ENCODE data around the gene COL13A1. TPM values are rescaled to one million over a fixed set of nuclear protein-coding genes. Genes with fewer than 3 reads are reported as not detected.

The COL13A1 gene
- total and polyA plus RNA-seq, 2 of the 8 experiments (the other 6 are each of a cell fraction or from before 2014, with no cell fraction given): 2.6 to 5.2 TPM

GRCh38 chr10:69760072-69760471 lies 41.6 kb upstream of the COL13A1 start:
- Histone ChIP-seq H2BK12ac (ENCODE audit: low read depth, low read length) (no peak overlapping the region), H3K23ac (ENCODE audit: insufficient read length) (no peak overlapping the region), H3K79me1 (ENCODE audit: low read depth, low read length) (no peaks in the 10 kb centered on the region), H4K91ac (replicated peaks; ENCODE audit: insufficient read length, low read length) (no peak overlapping the region), H4K5ac (ENCODE audit: insufficient read length, low read depth, low read length) (no peak overlapping the region), H3K9me3 (ENCODE audit: insufficient read depth in 2 of 2, low read depth in 1 of 2, low read length in 1 of 2) (no peaks in the 10 kb centered on the region), H3K18ac (ENCODE audit: extremely low read depth, low read length) (no peak overlapping the region), H3K23me2 (ENCODE audit: low read depth, low read length) (no peaks in the 10 kb centered on the region), H3K4me3 (ENCODE audit: extremely low read depth in 1 of 4, insufficient read depth in 2 of 4, low read depth in 3 of 4, low read length in 4 of 4) (no peak overlapping the region), H3K4me1 (replicated peaks in 1 of 4; ENCODE audit: control insufficient read depth in 3 of 4, insufficient read depth in 4 of 4, low read length in 3 of 4) (no peaks in the 10 kb centered on the region), H2BK5ac (ENCODE audit: low read depth, low read length) (no peak overlapping the region), H4K8ac (ENCODE audit: extremely low read depth, insufficient read depth, low read length) (no peak overlapping the region), H3K4me2 (ENCODE audit: insufficient read depth in 1 of 2, low read depth in 2 of 2, low read length in 2 of 2) (no peak overlapping the region), H3K36me3 (ENCODE audit: control insufficient read depth in 2 of 4, insufficient read depth in 4 of 4, low read length in 3 of 4) (no peaks in the 10 kb centered on the region), H3K56ac (replicated peaks; ENCODE audit: insufficient read length, low read depth, low read length) (no peak overlapping the region), H2BK20ac (ENCODE audit: low read length) (no peak overlapping the region), H4K20me1 (replicated peaks in 1 of 2; ENCODE audit: control insufficient read depth in 1 of 2, insufficient read depth in 2 of 2, low read length in 2 of 2) (no peaks in the 10 kb centered on the region), H3K27ac (ENCODE audit: low read depth, low read length) (no peak overlapping the region), H3K9ac (replicated peaks in 1 of 4; ENCODE audit: extremely low read depth in 1 of 4, low read depth in 3 of 4, low read length in 3 of 4) (no peak overlapping the region), H3K79me2 (ENCODE audit: control insufficient read depth in 1 of 2, insufficient read depth in 2 of 2, low read length in 2 of 2) (no peaks in the 10 kb centered on the region), H3K14ac (ENCODE audit: insufficient read length) (no peak overlapping the region), H2AK5ac (ENCODE audit: low read depth, low read length) (no peak overlapping the region), H2BK120ac (replicated peaks; ENCODE audit: low read depth, low read length) (no peak overlapping the region), H2BK15ac (ENCODE audit: low read length) (no peak overlapping the region), H3K27me3 (replicated peaks in 1 of 4; ENCODE audit: control insufficient read depth in 3 of 4, extremely low read depth in 1 of 4, insufficient read depth in 3 of 4, low read length in 3 of 4) (no peaks in the 10 kb centered on the region), H3K4ac (replicated peaks; ENCODE audit: insufficient read length, low read depth, low read length) (no peak overlapping the region), H2AFZ (ENCODE audit: low read length) (no peak overlapping the region)
- FAIRE-seq (no peak), DNase-seq (ENCODE audit: low read depth in 1 of 2, low spot score in 2 of 2) (no peak)
- ChIA-PET POLR2A (ENCODE audit: partially characterized antibody) (interaction anchor here (1.0 kb wide), 1 partner anchor 11 kb away, joined by 3 read pairs; no protein-coding TSS in a partner anchor), CTCF (ENCODE audit: partially characterized antibody) (interaction anchor here (0.6 to 41.3 kb wide), 9 partner anchors 9 to 200 kb away, joined by 3 to 958 read pairs (median 6); partner anchors contain the start of gene COL13A1)
- WGBS, 2 experiments (ENCODE audit: extremely low coverage in 1 of 2, insufficient coverage in 1 of 2, insufficient read length in 1 of 2, insufficient replicate concordance in 2 of 2, low coverage in 1 of 2, low lambda C conversion rate in 2 of 2, missing lambda C conversion rate in 1 of 2): 84% methylated on average over 5 of the region's 5 CpGs; no CpG with 5 or more reads in 1 of the 2 experiments
- TF ChIP-seq SP1 (IDR thresholded peaks at IDR 0.05; ENCODE audit: low read depth, low read length) (no peak), EP300 (IDR thresholded peaks at IDR 0.05; ENCODE audit: borderline replicate concordance in 1 of 2, low read depth in 2 of 2, low read length in 2 of 2) (no peak), JUN (IDR thresholded peaks at IDR 0.05; ENCODE audit: low read depth, low read length) (no peak), MAX (IDR thresholded peaks at IDR 0.05) (no peak), CEBPB (IDR thresholded peaks at IDR 0.05; ENCODE audit: low read depth, low read length) (no peak), ATF2 (IDR thresholded peaks at IDR 0.05; ENCODE audit: low read length) (no peak), CHD2 (IDR thresholded peaks at IDR 0.05; ENCODE audit: low read length) (no peak), RXRA (IDR thresholded peaks at IDR 0.05; ENCODE audit: insufficient read depth, low read depth, low read length) (no peak), TBP (IDR thresholded peaks at IDR 0.05; ENCODE audit: low read depth, low read length) (no peak), EGR1 (IDR thresholded peaks at IDR 0.05; ENCODE audit: borderline replicate concordance, low read depth, low read length) (no peak), HDAC6 (IDR thresholded peaks at IDR 0.05; ENCODE audit: low read depth, low read length) (no peak), CBX8 (IDR thresholded peaks at IDR 0.05; ENCODE audit: borderline replicate concordance, low read depth, low read length) (no peak), SUZ12 (IDR thresholded peaks at IDR 0.05; ENCODE audit: low read length) (no peak)

Data from H1 (cell line).